Measurements from ENCODE around the gene PNMA8B.

PNMA8B gene

GRCh38 chr19:46466536-46467196 is 29.0 kb downstream of the PNMA8B start:
- TF ChIP-seq CTCF (conservative IDR thresholded peaks at IDR 0.05; ENCODE audit: low read depth, low read length): no peak
- no peak for DNase-seq (ENCODE audit: low read depth)
- no peak overlapping the region for H3K4me3 ChIP-seq (ENCODE audit: low read length)

GRCh38 chr19:46463516-46463915 is 32.2 kb downstream of the PNMA8B start:
- DNase-seq (ENCODE audit: low read depth): no peak
- TF ChIP-seq CTCF (conservative IDR thresholded peaks at IDR 0.05; ENCODE audit: low read depth, low read length): no peak
- no peak overlapping the region for H3K4me3 ChIP-seq (ENCODE audit: low read length)

- no peak for TF ChIP-seq CTCF (conservative IDR thresholded peaks at IDR 0.05; ENCODE audit: low read depth, low read length)
- no peak for DNase-seq (ENCODE audit: low read depth)
- no peak overlapping the region for H3K4me3 ChIP-seq (ENCODE audit: low read length)
These were observed 34.1 kb downstream of the PNMA8B start for GRCh38 chr19:46461537-46461936.

GRCh38 chr19:46460981-46461380 is 34.7 kb downstream of the PNMA8B start:
- no peak for TF ChIP-seq CTCF (conservative IDR thresholded peaks at IDR 0.05; ENCODE audit: low read depth, low read length)
- no peak for DNase-seq (ENCODE audit: low read depth)
- no peak overlapping the region for H3K4me3 ChIP-seq (ENCODE audit: low read length)

- no peak for TF ChIP-seq CTCF (conservative IDR thresholded peaks at IDR 0.05; ENCODE audit: low read depth, low read length)
- no peak overlapping the region for H3K4me3 ChIP-seq (ENCODE audit: low read length)
- DNase-seq (ENCODE audit: low read depth): no peak
These were observed 35.6 kb downstream of the PNMA8B start for GRCh38 chr19:46460055-46460454.

GRCh38 chr19:46456930-46457329 is 38.7 kb downstream of the PNMA8B start:
- no peak for TF ChIP-seq CTCF (conservative IDR thresholded peaks at IDR 0.05; ENCODE audit: low read depth, low read length)
- DNase-seq (ENCODE audit: low read depth): no peak
- no peak overlapping the region for H3K4me3 ChIP-seq (ENCODE audit: low read length)

- no peak overlapping the region for H3K4me3 ChIP-seq (ENCODE audit: low read length)
- DNase-seq (ENCODE audit: low read depth): no peak
- no peak for TF ChIP-seq CTCF (conservative IDR thresholded peaks at IDR 0.05; ENCODE audit: low read depth, low read length)
These were observed 41.4 kb downstream of the PNMA8B start for GRCh38 chr19:46454244-46454643.

Data from retinal pigment epithelial cell (primary cell).